Vagina (tissue), 2 donors: ENCODE data around the gene NUCB2. TPM values are rescaled to one million over a fixed set of nuclear protein-coding genes. Genes with fewer than 3 reads are reported as not detected.

Experiments
- DNase-seq, 2 donors: peaks; one replicate each; pipeline ENCODE4 v3.0.0-alpha.2; 2017; ENCODE audit errors: extremely low spot score in 2 of 2
- H3K27ac ChIP-seq: fragments of 200-600 bp; sonication (generic); one replicate; pipeline ENCODE4 v1.5.1; 2019
- H3K27me3 ChIP-seq: fragments of 200-600 bp; sonication (generic); one replicate; pipeline ENCODE4 v1.5.1; 2019
- H3K36me3 ChIP-seq, 2 donors: fragments of 200-600 bp; sonication (generic); one replicate each; pipeline ENCODE4 v1.5.1; 2017 to 2019
- H3K4me1 ChIP-seq: fragments of 200-600 bp; sonication (generic); one replicate; pipeline ENCODE4 v1.5.1; 2019
- H3K4me3 ChIP-seq, 2 donors: fragments of 200-600 bp; sonication (generic); 1 replicate in 1 of 2; 2 replicates in 1 of 2; pipeline ENCODE4 v1.5.1; 2016 to 2019
- H3K9me3 ChIP-seq: fragments of 200-600 bp; sonication (generic); one replicate; pipeline ENCODE4 v1.5.1; 2019
- POLR2A ChIP-seq, 2 donors: fragments of 450-650 bp; IDR thresholded peaks; one replicate each; pipeline ENCODE4 v1.6.1; 2017; ENCODE audit warnings: antibody characterized with exemption in 2 of 2, mild to moderate bottlenecking in 2 of 2, moderate library complexity in 2 of 2
- POLR2AphosphoS5 ChIP-seq, 2 donors: sonication (generic); formaldehyde crosslinking; IDR thresholded peaks; one replicate each; pipeline ENCODE4 v1.9.0; 2017; ENCODE audit warnings: antibody characterized with exemption in 2 of 2, mild to moderate bottlenecking in 2 of 2, low read depth in 1 of 2; ENCODE audit not compliant: insufficient read depth in 1 of 2
- intact Hi-C: fragments of 100-400 bp; cut with DNase I; formaldehyde crosslinking; loops from one replicate; pipeline ENCODE4 v1.15.1; 2023
- total RNA-seq: library from RNA; depleted of rRNA; stranded (reverse); fragments of >200 nt; gene quantifications from one replicate; pipeline ENCODE4 v1.2.3, GENCODE V29; 2016
- TF ChIP-seq, protein P1 (sequence below), 3 experiments: fragments of 450-650 bp in 2 of 3; fragments of 200-600 bp in 1 of 3; sonication (generic) in 1 of 3; IDR thresholded peaks; one replicate each; pipeline ENCODE4 v1.5.1; 2017 to 2019; ENCODE audit warnings: antibody characterized with exemption in 3 of 3, mild to moderate bottlenecking in 2 of 3, moderate library complexity in 2 of 3

Gene NUCB2
- total RNA-seq, 1 donor from 2014 or later: 41.0 TPM

DNA sequence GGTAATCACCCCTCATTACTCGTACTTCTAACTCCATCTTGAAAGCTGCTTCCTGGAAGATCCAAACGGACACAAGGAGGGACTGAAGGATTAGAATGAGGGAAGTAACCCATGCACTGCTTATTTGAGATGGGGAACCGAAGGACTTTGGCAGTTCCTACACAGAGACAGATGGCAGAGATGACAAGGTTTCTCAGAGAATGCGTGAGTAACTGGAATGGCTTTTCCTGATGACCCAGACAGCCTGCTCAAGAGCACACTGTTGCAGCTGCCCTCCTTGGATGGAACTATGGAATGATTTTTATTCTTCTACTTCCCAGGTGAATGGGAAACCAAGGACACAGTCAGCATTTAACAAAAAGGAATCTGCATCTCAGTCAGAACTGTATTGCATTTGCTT lies 104.6 kb downstream of the NUCB2 start:
- intact Hi-C loops: no loop called here
- DNase-seq: no peak
- Histone ChIP-seq H3K36me3 (no peaks in the 10 kb centered on the region), H3K9me3 (no peaks in the 10 kb centered on the region), H3K27me3 (no peaks in the 10 kb centered on the region), H3K27ac (no peak overlapping the region), H3K4me1 (no peaks in the 10 kb centered on the region), H3K4me3 (no peak overlapping the region)
- TF ChIP-seq POLR2A (IDR thresholded peaks at IDR 0.05): no peak
- TF ChIP-seq, protein P1, sequence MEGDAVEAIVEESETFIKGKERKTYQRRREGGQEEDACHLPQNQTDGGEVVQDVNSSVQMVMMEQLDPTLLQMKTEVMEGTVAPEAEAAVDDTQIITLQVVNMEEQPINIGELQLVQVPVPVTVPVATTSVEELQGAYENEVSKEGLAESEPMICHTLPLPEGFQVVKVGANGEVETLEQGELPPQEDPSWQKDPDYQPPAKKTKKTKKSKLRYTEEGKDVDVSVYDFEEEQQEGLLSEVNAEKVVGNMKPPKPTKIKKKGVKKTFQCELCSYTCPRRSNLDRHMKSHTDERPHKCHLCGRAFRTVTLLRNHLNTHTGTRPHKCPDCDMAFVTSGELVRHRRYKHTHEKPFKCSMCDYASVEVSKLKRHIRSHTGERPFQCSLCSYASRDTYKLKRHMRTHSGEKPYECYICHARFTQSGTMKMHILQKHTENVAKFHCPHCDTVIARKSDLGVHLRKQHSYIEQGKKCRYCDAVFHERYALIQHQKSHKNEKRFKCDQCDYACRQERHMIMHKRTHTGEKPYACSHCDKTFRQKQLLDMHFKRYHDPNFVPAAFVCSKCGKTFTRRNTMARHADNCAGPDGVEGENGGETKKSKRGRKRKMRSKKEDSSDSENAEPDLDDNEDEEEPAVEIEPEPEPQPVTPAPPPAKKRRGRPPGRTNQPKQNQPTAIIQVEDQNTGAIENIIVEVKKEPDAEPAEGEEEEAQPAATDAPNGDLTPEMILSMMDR (IDR thresholded peaks at IDR 0.05): no peak
- no peak for TF ChIP-seq POLR2AphosphoS5 (IDR thresholded peaks at IDR 0.05; ENCODE audit: insufficient read depth in 1 of 2, low read depth in 1 of 2)

Other genes with a start within 250 kb of the NUCB2 start
- 1,999 TPM for gene RPS13, start 199.1 kb upstream of the NUCB2 start, total RNA-seq
- 52.1 TPM for gene PIK3C2A, start 68.8 kb upstream of the NUCB2 start, total RNA-seq
- gene NCR3LG1, start 75.1 kb downstream of the NUCB2 start, total RNA-seq: 2.2 TPM
- gene KCNJ11, start 111.9 kb downstream of the NUCB2 start, total RNA-seq: not detected
- 13.0 TPM for gene ABCC8, start 200.1 kb downstream of the NUCB2 start, total RNA-seq